ENCODE data around the gene GPRIN3. TPM values are rescaled to one million over a fixed set of nuclear protein-coding genes. Genes with fewer than 3 reads are reported as not detected.
"Not testable (repeated sequence)": the region's sequence is repeated elsewhere in the genome, so short reads cannot be mapped to it uniquely, and the experiment has no call there.

Gene GPRIN3
- polyA plus RNA-seq, 12 donors: 3.0 to 5.2 (median 3.6) TPM; not detected in 1

DNA sequence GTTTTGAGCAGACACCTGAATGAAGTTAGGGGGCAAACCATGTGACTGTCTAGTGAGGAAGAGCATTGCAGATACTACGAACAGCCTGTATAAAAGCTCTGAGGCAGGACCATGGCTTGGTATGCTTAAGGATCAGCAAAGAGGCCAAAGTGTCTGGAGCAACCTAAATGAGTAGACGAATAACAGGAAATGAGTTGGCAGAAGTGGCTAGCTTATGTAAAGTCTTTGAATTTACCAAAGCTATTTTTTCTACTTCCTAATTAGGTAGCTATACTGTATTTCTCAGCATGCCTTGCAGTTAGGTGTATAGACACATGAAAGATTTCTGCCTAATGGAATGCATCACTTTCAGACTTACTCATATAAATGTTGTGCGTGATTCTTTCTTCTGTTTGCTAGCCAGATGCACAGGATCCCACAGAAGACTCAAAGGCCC lies 9.3 kb upstream of the GPRIN3 start:
- no peak for DNase-seq

GRCh38 chr4:89316211-89316610 lies 8.6 kb upstream of the GPRIN3 start:
- DNase-seq: no peak

DNA sequence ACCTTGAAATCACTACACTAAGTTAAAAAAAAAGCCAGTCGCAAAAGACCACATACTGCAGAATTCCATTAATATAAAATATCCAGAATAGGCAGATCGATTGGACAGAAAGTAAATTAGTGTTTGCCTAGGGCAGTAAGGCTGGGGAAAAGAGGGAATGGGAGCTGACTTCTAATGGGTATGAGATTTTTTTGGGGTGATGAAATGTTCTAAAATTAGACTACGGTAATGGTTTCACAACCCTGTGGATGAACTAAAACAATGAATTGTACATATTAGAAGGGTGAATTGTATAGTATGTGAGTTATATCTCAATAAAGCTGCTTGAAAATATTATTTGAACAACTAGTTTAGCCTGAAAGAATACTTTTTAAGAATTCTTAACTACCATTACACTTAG lies 6.7 kb upstream of the GPRIN3 start:
- DNase-seq: no peak

DNA sequence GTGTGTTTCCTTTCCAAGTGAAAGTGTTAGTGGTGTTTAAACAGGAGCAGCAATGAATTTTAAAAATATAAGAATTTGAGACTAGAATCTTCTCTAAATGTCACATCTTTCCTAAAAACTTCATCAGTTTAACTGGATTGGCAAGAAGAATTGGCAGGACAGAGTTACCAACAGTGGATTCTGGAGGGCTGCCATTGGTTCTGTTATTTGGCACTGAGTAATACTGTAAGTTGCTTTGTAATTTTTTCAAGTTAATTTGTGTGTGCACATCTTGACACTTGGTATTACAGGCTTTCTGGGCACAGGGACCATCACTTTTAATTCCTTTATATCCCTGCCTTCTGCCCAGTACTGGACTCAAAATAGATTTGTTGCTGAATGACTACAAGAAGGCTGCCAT lies 4.5 kb upstream of the GPRIN3 start:
- no peak for DNase-seq

DNA sequence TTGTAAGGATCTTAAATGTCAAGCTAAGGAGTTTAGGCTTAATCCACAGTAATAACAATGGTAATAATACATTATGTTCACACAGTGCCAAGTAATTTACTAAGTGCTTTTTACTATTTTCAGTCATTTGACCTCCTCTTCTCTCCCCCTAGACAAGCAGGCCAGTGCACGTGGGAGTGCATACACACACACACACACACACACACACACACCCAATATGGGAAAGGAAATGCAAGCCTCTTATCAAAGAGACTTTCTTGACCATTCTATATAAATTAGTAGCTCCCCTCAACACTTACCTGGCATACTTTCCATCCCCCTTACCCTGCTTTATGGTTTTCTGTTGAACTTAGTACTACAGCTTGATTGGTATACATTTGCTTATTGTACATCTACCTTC lies 3.8 kb upstream of the GPRIN3 start:
- DNase-seq: no peak

DNA sequence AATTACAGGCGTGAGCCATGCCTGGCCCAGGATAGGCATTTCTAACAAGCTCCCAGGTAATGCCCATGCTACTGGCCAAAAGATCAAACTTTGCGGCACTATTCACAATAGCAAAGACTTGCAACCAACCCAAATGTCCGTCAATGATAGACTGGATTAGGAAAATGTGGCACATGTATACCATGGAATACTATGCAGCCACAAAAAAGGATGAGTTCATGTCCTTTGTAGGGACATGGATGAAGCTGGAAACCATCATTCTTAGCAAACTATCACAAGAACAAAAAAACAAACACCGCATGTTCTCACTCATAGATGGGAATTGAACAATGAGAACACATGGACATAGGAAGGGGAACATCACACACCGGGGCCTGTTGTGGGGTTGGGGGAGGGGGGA lies 1.6 kb upstream of the GPRIN3 start:
- DNase-seq: not testable (repeated sequence)

- DNase-seq: peak; percentile 44
Measured at GRCh38 chr4:89308161-89308500, 531 bp upstream of the GPRIN3 start.

DNA sequence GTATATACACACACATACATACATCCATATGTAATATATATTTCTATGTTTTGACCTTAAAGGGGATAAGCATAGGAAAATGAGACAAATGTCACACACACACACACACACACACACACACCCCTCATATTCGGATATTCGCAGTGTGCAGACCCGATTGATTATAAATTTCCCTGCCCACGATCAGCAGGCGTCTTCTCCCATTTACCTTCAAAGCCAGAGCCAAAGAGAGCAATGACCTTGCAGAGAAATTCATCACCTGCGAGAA lies 488 bp downstream of the GPRIN3 start:
- DNase-seq: no peak

- no peak for DNase-seq
Measured at GRCh38 chr4:89306486-89307177, 968 bp downstream of the GPRIN3 start.

- DNase-seq: no peak
Measured at GRCh38 chr4:89305712-89306437, 1.7 kb downstream of the GPRIN3 start.

GRCh38 chr4:89305028-89305427 lies 2.6 kb downstream of the GPRIN3 start:
- no peak for DNase-seq

- DNase-seq: no peak
Measured at GRCh38 chr4:89303814-89304388, 3.7 kb downstream of the GPRIN3 start.

DNA sequence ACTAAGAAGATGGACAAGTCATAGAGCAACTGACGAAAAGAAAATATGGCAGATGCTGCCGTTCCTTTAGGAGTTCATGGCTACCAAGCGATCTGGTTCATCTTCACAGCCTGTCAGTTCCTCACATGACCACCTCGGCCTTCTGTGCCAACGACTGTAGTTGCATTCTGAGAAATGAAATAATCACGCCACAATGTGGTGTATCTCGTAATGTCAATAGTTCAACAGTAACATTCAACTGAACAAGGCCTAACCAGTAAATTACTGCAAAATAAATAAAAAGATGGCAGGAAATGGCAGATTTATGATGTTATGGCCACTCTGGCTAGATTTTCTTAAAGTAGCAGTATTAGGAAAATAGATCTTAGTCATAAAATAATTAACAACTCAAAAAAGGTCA lies 4.4 kb downstream of the GPRIN3 start:
- no peak for DNase-seq

DNA sequence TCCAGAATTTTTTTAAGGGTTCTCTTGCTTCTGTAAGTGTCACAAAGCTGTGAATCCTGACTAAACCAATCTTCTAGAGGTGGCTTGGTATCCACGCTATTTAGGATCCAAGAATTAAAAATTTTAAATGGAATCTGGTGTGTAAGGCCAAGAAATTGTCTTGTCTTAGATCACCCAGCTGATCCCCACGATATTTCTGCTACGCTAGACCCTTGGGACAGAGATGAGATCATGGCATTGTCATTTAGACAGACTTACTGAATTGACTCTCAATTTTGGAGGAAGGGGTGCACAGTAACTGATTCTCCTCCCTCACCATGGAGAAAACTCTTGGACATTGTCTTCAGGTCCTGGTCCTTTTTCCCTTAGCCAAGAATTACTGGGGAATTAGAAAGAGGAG lies 5.7 kb downstream of the GPRIN3 start:
- DNase-seq: no peak

GRCh38 chr4:89301003-89301402 lies 6.6 kb downstream of the GPRIN3 start:
- DNase-seq: no peak

DNA sequence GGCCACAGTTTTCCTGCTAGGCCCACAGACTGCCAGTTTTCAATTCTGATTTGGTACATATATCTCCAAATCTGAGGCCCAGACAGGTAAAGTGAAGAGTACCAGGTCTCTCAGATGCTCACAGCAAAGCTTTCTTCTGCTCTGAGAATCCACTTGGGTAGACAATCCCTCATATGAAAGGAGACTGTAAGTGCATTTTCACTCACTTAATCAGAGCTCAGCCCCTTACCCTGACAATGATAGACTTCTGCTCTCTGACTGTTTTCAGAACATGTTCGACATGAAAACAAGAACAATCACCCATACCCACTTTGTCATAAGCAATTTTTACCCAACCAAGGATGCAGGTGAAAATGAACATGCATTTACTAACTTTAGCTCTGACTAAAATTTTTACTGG lies 7.1 kb downstream of the GPRIN3 start:
- no peak for DNase-seq

GRCh38 chr4:89300060-89300459 lies 7.5 kb downstream of the GPRIN3 start:
- no peak for DNase-seq

DNA sequence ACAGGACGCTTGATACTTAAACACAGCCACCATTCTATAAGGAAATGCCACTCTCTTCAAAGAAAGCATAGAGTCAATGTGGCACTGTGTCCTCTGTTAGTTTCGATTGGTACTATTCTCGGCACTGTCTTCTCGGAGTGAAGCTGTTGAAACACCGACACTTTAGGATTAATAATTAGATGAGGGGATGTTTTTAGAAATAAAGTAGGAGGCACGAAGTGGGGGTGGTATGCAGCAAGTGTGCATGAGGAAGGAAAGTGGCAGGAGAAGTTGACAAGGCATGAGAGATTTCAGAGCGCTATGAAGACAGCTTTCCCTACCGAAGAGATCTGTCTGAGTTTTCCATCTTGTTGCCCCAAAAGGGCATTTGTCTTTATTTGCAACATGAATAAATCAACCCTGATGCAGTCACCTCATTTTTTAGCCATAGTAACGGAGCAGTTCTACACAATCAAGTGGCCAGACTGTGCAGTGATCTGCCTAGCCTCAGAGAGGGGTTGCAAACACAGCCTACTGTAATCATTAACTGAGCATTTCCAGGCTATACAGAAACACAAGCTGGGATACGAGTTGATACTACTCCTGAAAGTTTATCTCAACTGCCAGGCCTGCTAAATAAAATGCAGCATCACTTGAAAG lies 8.3 kb downstream of the GPRIN3 start:
- no peak for DNase-seq

GRCh38 chr4:89298788-89299152 lies 8.8 kb downstream of the GPRIN3 start:
- DNase-seq: no peak

- DNase-seq: no peak
Measured at GRCh38 chr4:89298155-89298554, 9.4 kb downstream of the GPRIN3 start.

DNA sequence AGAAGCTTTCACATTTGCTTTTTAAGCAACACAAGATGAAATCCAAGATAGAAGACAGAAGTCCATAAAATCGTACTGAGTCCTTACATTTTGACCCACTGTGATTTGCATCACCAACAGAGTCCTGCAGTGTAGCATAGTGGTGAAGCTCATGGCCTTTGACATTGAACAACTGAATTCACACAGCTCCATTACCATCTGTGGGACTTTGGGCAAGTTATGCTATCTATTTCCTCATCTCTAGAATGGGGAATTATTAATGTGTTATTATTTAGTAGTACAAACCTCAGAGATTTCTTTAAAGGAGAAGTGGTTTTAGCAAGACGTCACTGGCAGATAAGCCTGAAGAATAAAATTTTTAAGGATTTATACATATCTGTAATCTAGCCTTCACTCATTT lies 10.7 kb downstream of the GPRIN3 start:
- DNase-seq: no peak

DNA sequence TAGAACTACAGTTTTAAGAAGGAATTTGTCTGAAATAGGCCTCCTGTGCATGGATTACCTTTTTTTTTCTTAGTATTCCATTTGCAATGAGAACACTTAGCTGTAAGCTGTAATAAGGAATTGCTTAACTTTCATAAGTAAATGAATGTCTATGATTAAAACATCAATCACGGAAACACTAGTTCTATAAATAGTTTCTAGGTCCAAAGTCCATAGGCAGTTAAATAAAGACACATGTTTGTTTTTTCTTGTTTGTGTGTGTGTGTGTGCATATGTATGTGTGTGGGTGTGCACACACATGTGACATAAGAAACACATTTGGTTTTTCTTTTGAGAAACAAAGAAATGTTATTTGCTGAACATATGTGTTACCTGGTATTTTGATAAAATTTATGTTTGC lies 11.2 kb downstream of the GPRIN3 start:
- no peak for DNase-seq

GRCh38 chr4:89295415-89295927 lies 12.1 kb downstream of the GPRIN3 start:
- DNase-seq: no peak
